BE2C (cell line): ENCODE data around the gene TCEAL3.

Experiments
- DNase-seq: peaks from one replicate; pipeline ENCODE4 v3.0.0-alpha.2; 2020
- H3K27me3 ChIP-seq: fragments of 250-450 bp; sonication (Bioruptor Pico); 2 replicates; pipeline ENCODE4 v1.5.1; 2020; ENCODE audit warnings: mild to moderate bottlenecking
- H3K36me3 ChIP-seq: fragments of 250-450 bp; sonication (Bioruptor Pico); 2 replicates; pipeline ENCODE4 v1.5.1; 2020; ENCODE audit warnings: mild to moderate bottlenecking
- H3K4me1 ChIP-seq: fragments of 250-450 bp; sonication (Bioruptor Pico); 2 replicates; pipeline ENCODE4 v1.5.1; 2020
- H3K4me3 ChIP-seq: 2 replicates; pipeline ENCODE4 v1.5.1; 2011; ENCODE audit warnings: low read depth, low read length
- H3K9me3 ChIP-seq: fragments of 250-450 bp; sonication (Bioruptor Pico); 2 replicates; pipeline ENCODE4 v1.5.1; 2020
- TF ChIP-seq, protein P1 (sequence below): IDR thresholded peaks from 2 replicates; pipeline ENCODE4 v1.5.1; 2012; ENCODE audit warnings: mild to moderate bottlenecking, low read depth, low read length

The TCEAL3 gene

DNA sequence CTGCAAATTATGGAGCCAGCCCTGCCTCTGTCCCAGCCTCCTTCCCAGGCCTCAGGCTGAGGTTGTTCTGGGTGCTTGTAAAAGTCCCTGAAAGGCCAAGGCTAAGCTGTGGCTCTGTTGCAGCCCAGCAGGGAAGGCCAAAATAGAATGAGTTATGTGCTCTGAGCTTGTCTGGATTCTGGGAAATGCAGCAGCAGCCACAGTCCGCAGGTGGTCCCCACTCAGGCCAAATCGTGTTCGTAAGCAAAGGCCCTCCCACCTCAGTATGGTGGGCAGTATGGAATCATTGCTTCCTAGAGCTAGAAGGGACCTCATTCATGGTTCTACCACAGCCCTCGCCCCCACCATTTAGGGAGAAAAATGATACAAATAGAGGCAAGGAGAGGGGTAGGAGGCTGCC lies 16.3 kb downstream of the TCEAL3 start:
- DNase-seq: no peak
- H3K4me3 ChIP-seq: no peak overlapping the region
- H3K27me3 ChIP-seq: no peaks in the 10 kb centered on the region
- H3K9me3 ChIP-seq: no peaks in the 10 kb centered on the region
- TF ChIP-seq, protein P1, sequence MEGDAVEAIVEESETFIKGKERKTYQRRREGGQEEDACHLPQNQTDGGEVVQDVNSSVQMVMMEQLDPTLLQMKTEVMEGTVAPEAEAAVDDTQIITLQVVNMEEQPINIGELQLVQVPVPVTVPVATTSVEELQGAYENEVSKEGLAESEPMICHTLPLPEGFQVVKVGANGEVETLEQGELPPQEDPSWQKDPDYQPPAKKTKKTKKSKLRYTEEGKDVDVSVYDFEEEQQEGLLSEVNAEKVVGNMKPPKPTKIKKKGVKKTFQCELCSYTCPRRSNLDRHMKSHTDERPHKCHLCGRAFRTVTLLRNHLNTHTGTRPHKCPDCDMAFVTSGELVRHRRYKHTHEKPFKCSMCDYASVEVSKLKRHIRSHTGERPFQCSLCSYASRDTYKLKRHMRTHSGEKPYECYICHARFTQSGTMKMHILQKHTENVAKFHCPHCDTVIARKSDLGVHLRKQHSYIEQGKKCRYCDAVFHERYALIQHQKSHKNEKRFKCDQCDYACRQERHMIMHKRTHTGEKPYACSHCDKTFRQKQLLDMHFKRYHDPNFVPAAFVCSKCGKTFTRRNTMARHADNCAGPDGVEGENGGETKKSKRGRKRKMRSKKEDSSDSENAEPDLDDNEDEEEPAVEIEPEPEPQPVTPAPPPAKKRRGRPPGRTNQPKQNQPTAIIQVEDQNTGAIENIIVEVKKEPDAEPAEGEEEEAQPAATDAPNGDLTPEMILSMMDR: no peak
- no peaks in the 10 kb centered on the region for H3K36me3 ChIP-seq
- no peaks in the 10 kb centered on the region for H3K4me1 ChIP-seq

DNA sequence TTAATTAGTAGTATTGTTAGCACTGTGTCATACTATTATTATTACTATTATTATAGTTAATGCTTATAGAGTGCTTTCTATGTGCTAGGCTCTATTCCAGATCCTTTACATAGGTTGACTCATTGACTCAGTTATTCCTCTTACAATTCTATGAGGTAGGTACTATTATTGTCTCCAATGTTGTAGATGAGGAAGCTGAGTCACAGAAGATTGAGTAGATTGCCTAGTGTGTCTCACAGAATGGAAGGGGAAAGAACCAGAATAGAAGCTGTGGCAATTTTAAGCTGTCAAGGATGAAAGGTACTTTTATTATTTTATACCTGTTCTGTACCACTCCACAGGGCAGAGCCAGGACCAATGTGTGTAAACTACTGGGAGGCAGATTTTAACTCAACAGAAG lies 19.1 kb downstream of the TCEAL3 start:
- TF ChIP-seq, protein P1: no peak
- Histone ChIP-seq H3K36me3 (no peaks in the 10 kb centered on the region), H3K4me1 (no peaks in the 10 kb centered on the region), H3K4me3 (no peak overlapping the region), H3K9me3 (no peaks in the 10 kb centered on the region), H3K27me3 (no peaks in the 10 kb centered on the region)
- DNase-seq: no peak

DNA sequence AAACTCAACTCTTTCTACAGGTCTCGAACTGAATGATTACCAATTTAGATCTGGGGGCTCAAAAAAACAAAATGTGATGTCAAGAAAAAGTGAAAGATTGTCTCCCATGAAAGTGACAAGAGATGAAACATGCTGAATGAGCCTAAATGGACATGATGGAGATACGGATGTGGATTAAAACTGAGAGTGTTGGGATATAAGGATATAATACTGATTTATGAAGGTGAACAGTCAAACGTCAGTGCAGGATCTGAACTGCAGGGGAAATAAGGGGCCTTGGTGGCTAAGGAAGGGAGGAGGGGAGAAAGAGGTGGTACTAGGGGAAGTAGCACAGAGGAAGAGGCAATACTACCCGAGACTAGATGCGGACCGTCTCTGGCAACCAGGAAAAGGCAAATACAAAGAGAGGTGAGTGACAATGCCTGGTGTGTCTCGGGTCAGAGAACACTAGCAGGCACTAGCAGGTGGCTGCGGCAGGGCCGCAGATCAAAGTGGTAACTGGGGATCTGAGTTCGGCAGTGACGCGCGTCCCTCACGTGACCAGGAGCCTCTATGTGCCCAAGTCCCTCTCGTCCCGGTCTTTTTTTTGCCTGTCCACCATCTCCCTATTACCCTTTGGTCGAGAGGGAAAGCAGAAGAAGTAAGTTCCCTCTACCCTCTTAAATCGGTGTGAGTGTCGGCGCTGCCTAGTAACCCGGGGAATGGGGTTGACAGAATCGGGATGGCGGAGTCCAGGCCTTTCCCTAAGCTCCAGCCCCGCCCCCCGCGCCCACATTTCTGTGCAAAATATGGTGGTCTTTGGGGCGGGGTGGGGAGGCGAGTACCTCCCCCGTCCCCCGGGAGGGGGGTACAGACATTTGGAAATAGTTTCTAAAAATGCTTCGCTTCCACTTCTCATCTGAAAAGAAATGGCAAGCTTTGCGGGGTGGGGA lies 20.9 kb downstream of the TCEAL3 start, which contains the start of gene TCEAL1:
Gene TCEAL1 (plus strand): TSS at position 590 of the 932 bp plus-strand sequence. CDS start 942 bp downstream, outside the sequence.
- Histone ChIP-seq H3K4me1 (no peaks in the 10 kb centered on the region), H3K4me3 (peak within 1 kb of the TSS; percentile 82), H3K27me3 (no peaks in the 10 kb centered on the region), H3K36me3 (no peaks in the 10 kb centered on the region), H3K9me3 (no peaks in the 10 kb centered on the region)
- peak; percentile 52 for DNase-seq
- TF ChIP-seq, protein P1: no peak

DNA sequence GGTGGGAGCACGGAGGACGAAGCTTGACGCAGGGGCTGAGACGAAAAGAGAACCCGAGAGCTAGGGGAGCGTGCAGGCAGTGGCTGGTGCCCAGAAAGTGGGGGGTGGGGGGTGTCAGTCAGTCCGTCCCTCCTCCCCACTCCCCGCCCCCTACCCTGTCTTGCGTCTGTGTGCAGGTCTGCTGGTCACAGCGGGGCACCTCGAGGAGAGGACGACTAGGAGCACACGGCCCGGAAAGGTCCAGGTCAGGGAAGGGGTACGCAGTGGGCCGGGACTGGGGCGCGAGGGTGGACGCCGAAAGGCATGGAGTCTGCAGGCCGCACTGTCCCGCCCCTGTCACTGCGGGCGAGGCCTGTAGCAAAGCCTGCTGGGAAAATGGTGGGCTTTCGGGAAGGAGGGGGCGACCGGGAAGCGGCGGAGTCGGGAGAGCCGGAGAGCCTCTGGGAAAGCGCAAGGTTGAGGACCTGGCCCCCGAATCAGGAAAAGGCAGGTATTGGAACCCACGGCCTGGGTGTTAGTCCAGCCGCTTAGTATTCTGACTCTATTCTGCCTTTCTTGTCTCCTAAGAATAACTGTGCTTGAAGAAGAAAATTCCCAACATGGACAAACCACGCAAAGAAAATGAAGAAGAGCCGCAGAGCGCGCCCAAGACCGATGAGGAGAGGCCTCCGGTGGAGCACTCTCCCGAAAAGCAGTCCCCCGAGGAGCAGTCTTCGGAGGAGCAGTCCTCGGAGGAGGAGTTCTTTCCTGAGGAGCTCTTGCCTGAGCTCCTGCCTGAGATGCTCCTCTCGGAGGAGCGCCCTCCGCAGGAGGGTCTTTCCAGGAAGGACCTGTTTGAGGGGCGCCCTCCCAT lies 21.8 kb downstream of the TCEAL3 start:
- TF ChIP-seq, protein P1: peak; percentile 68
- Histone ChIP-seq H3K9me3 (no peaks in the 10 kb centered on the region), H3K27me3 (no peaks in the 10 kb centered on the region), H3K36me3 (no peaks in the 10 kb centered on the region), H3K4me1 (no peaks in the 10 kb centered on the region), H3K4me3 (peak overlapping the region; percentile 82)
- DNase-seq: peak; percentile 73

DNA sequence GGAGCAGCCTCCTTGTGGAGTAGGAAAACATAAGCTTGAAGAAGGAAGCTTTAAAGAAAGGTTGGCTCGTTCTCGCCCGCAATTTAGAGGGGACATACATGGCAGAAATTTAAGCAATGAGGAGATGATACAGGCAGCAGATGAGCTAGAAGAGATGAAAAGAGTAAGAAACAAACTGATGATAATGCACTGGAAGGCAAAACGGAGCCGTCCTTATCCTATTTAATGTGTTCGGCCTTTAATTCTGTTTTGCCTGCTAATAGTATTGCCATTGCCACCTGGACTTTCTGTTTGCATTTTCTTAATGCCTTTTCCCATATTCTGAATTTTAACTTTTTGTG lies 22.4 kb downstream of the TCEAL3 start:
- Histone ChIP-seq H3K9me3 (no peaks in the 10 kb centered on the region), H3K4me1 (no peaks in the 10 kb centered on the region), H3K27me3 (no peaks in the 10 kb centered on the region), H3K36me3 (no peaks in the 10 kb centered on the region), H3K4me3 (peak overlapping the region; percentile 82)
- no peak for DNase-seq
- TF ChIP-seq, protein P1: no peak
